ENCODE data around the gene PIKFYVE.

Gene PIKFYVE

GRCh38 chr2:208254871-208255556 is 11.0 kb upstream of the PIKFYVE start, which contains the start of gene IDH1 (continued):
- TF ChIP-seq ZNF169 (tag by site-specific recombination; IDR thresholded peaks at IDR 0.05) = no peak
- no peak for TF ChIP-seq ZNF214 (tag by site-specific recombination; IDR thresholded peaks at IDR 0.05; ENCODE audit: borderline replicate concordance)
- no peak for TF ChIP-seq WT1 (tag by site-specific recombination; IDR thresholded peaks at IDR 0.05)
- no peak for TF ChIP-seq ZNF391 (tag by site-specific recombination; IDR thresholded peaks at IDR 0.05; ENCODE audit: borderline replicate concordance, low read depth)
- no peak for TF ChIP-seq ZBTB48 (tag by site-specific recombination; IDR thresholded peaks at IDR 0.05)
- no peak for TF ChIP-seq ZNF155 (tag by site-specific recombination; IDR thresholded peaks at IDR 0.05)
- TF ChIP-seq ZNF785 (tag by site-specific recombination; IDR thresholded peaks at IDR 0.05) = no peak
- TF ChIP-seq SETDB1 (IDR thresholded peaks at IDR 0.05; ENCODE audit: insufficient read length, low read length) = no peak
- no peak for TF ChIP-seq OVOL3 (tag by site-specific recombination; IDR thresholded peaks at IDR 0.05)
- TF ChIP-seq ZSCAN30 (tag by site-specific recombination; IDR thresholded peaks at IDR 0.05) = 0 out of 2 replicates have a peak, but pooled peaks have one; percentile 15
- TF ChIP-seq, protein P1, sequence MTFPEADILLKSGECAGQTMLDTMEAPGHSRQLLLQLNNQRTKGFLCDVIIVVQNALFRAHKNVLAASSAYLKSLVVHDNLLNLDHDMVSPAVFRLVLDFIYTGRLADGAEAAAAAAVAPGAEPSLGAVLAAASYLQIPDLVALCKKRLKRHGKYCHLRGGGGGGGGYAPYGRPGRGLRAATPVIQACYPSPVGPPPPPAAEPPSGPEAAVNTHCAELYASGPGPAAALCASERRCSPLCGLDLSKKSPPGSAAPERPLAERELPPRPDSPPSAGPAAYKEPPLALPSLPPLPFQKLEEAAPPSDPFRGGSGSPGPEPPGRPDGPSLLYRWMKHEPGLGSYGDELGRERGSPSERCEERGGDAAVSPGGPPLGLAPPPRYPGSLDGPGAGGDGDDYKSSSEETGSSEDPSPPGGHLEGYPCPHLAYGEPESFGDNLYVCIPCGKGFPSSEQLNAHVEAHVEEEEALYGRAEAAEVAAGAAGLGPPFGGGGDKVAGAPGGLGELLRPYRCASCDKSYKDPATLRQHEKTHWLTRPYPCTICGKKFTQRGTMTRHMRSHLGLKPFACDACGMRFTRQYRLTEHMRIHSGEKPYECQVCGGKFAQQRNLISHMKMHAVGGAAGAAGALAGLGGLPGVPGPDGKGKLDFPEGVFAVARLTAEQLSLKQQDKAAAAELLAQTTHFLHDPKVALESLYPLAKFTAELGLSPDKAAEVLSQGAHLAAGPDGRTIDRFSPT (tag by site-specific recombination; IDR thresholded peaks at IDR 0.05) = peak; percentile 82
- TF ChIP-seq ZNF530 (tag by site-specific recombination; IDR thresholded peaks at IDR 0.05; ENCODE audit: low read depth) = no peak
- no peak for TF ChIP-seq ZNF274 (IDR thresholded peaks at IDR 0.05; ENCODE audit: low read length)
- no peak for TF ChIP-seq ZNF274 (tag by site-specific recombination; IDR thresholded peaks at IDR 0.05; ENCODE audit: borderline replicate concordance)
- TF ChIP-seq HOXC10 (CRISPR knock-in tag; IDR thresholded peaks at IDR 0.05) = no peak
- TF ChIP-seq ZNF544 (tag by site-specific recombination; IDR thresholded peaks at IDR 0.05) = no peak
- no peak for TF ChIP-seq ZNF549 (tag by site-specific recombination; IDR thresholded peaks at IDR 0.05)
- no peak; the same call in 1 of the 2 replicates for TF ChIP-seq ZBTB17 (tag by site-specific recombination; IDR thresholded peaks at IDR 0.05)
- no peak for TF ChIP-seq ZNF24 (tag by site-specific recombination; IDR thresholded peaks at IDR 0.05)
- peak; percentile 47; the same call in 1 of the 2 replicates for TF ChIP-seq ZXDB (tag by site-specific recombination; IDR thresholded peaks at IDR 0.05)
- TF ChIP-seq ZNF302 (tag by site-specific recombination; IDR thresholded peaks at IDR 0.05; ENCODE audit: low read depth) = no peak
- TF ChIP-seq ZNF488 (tag by site-specific recombination; IDR thresholded peaks at IDR 0.05) = no peak
- TF ChIP-seq, protein P2, sequence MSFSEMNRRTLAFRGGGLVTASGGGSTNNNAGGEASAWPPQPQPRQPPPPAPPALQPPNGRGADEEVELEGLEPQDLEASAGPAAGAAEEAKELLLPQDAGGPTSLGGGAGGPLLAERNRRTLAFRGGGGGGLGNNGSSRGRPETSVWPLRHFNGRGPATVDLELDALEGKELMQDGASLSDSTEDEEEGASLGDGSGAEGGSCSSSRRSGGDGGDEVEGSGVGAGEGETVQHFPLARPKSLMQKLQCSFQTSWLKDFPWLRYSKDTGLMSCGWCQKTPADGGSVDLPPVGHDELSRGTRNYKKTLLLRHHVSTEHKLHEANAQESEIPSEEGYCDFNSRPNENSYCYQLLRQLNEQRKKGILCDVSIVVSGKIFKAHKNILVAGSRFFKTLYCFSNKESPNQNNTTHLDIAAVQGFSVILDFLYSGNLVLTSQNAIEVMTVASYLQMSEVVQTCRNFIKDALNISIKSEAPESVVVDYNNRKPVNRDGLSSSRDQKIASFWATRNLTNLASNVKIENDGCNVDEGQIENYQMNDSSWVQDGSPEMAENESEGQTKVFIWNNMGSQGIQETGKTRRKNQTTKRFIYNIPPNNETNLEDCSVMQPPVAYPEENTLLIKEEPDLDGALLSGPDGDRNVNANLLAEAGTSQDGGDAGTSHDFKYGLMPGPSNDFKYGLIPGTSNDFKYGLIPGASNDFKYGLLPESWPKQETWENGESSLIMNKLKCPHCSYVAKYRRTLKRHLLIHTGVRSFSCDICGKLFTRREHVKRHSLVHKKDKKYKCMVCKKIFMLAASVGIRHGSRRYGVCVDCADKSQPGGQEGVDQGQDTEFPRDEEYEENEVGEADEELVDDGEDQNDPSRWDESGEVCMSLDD (tag by site-specific recombination; IDR thresholded peaks at IDR 0.05) = no peak
- no peak for TF ChIP-seq ZNF324 (tag by site-specific recombination; IDR thresholded peaks at IDR 0.05)
- TF ChIP-seq RBAK (tag by site-specific recombination; IDR thresholded peaks at IDR 0.05) = no peak
- peak; percentile 74 for TF ChIP-seq ZBTB26 (tag by site-specific recombination; optimal IDR thresholded peaks at IDR 0.05)
- peak; percentile 62; the same call in 1 of the 2 replicates for TF ChIP-seq ZNF501 (tag by site-specific recombination; IDR thresholded peaks at IDR 0.05)
- peak; percentile 33; the same call in 1 of the 2 replicates for TF ChIP-seq ZNF394 (tag by site-specific recombination; IDR thresholded peaks at IDR 0.05; ENCODE audit: borderline replicate concordance)
- 0 out of 2 replicates have a peak, but pooled peaks have one; percentile 39 for TF ChIP-seq ZNF2 (tag by site-specific recombination; IDR thresholded peaks at IDR 0.05)
- no peak for TF ChIP-seq ZNF16 (tag by site-specific recombination; IDR thresholded peaks at IDR 0.05; ENCODE audit: low read depth)
- no peak for TF ChIP-seq ZNF664 (tag by site-specific recombination; IDR thresholded peaks at IDR 0.05)
- TF ChIP-seq ZNF623 (tag by site-specific recombination; IDR thresholded peaks at IDR 0.05) = no peak
- TF ChIP-seq ZNF580 (tag by site-specific recombination; IDR thresholded peaks at IDR 0.05) = no peak
- TF ChIP-seq ZNF138 (tag by site-specific recombination; IDR thresholded peaks at IDR 0.05; ENCODE audit: borderline replicate concordance) = no peak
- TF ChIP-seq BCL11B (tag by site-specific recombination; IDR thresholded peaks at IDR 0.05; ENCODE audit: low read depth) = no peak
